GM21526 (cell line): Measurements from ENCODE around the gene SMCO4.

Experiments
- ATAC-seq: cut with Tn5 transposase; IDR thresholded peaks from one replicate; pipeline ENCODE4 v1.9.1; 2021; ENCODE audit warnings: moderate library complexity; ENCODE audit not compliant: unreplicated experiment, low FRiP score

SMCO4 gene

DNA sequence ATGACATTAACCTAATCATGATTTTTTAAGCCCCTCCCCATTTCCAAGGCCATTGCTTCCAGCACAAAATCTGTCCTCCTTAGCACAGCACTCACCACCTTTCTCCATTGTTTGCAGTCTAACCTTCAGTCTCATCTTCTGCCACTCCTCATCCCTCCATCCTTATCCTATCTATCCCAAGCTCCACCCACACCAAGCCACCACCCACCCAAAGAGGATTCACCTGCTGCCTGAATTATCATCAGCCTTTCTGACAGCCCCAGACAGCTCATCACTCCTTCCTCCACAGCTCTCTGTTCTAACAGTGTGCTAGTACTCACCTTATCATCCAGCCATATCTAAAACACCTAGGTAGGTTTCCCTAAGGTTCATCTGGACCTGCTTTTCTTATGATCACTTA is 20.7 kb upstream of the SMCO4 start:
- ATAC-seq = no peak

DNA sequence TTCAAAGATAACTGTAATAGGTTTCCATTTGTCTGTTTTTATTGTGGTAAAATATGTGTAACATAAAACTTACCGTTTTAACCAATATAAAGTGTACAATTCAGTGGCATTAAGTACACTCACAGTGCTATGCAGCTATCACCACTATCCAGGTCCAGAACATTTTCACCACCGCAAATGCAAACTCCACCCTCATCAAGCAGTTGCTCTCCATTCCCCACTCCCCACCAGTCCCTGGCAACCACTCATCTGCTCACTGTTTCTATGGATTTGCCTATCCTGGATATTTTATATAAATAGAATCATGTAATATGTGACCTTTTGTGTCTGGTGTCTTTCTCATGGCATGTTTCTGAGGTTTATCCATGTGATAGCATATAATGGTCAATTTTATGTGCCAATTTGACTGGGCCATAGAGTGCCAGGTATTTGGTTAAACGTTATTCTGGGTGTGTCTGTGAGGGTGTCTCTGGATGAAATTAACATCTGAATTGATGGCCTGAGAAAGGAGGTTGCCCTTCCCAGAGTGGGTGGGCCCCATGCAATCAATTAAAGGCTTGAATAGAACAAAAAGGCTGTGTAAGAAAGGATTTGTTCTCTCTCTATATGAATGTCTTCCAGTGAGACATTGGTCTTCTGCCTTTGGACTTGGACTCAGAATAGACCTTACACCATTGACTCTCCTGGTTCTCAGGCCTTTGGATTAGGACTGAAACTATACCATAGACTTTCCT is 17.2 kb upstream of the SMCO4 start:
- no peak for ATAC-seq

GRCh38 chr11:93559681-93560080 is 16.5 kb upstream of the SMCO4 start:
- no peak for ATAC-seq

DNA sequence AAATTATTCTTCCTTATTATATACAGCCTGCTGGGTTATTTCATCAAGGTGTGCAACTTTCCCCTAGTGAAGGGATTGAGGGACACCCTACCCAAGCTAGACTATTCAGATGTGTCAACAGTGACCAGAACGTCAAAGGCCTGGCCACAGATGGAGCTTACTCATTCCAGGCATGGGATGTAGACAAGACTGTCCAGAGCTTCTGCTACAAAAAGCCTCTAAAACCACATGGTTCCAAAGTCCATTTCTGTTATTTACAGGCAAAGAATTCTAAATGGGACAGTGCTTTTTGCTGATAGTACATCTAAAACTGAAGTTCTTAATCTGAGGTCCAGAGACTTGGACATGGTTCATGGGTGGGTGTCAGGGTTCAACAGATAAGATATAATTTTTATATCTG is 9.7 kb upstream of the SMCO4 start:
- ATAC-seq = no peak

DNA sequence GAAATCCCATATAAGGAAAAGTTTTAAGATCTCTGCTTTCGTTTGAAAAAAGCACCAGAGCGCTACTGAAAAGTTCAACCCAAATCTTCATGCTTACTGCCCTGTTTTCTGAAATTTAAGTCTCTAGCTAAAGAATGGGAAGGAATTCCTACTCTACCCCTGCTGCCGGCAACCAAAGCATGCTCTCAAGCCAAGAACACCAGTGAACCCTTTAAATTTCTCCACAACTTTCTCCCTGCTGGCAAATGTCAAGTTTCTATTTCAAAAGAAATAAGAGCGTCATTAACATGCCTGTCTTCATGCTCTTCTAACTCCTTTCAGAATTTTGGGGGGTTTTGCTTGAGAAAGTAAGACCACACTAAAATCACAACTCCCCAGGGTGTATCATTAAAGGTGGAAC is 6.8 kb upstream of the SMCO4 start:
- ATAC-seq = no peak

- ATAC-seq = no peak
These were observed 5.6 kb upstream of the SMCO4 start for GRCh38 chr11:93548679-93549319.

- ATAC-seq = no peak
These were observed 4.6 kb upstream of the SMCO4 start for GRCh38 chr11:93547773-93548172.

DNA sequence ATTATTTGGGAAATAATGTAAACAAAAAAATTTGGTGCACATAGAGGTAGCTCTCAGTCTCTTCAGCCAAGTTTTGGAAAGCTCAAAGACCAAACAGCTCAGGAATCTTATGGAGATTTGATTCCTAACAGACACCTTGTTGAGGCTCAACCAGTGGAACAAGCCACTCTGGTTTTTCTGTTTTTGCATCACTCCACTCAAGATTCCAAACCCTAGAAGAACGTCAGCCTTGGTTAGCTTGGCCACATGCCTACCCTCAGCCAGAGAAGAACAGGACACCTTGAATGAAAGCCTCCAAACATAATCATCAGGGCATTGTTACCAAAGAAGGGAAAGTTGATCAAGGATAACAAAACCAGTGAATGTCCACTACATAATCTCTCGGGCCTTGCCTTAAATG is 3.8 kb upstream of the SMCO4 start:
- no peak for ATAC-seq

- no peak for ATAC-seq
These were observed 2.4 kb upstream of the SMCO4 start for GRCh38 chr11:93545566-93545965.

GRCh38 chr11:93542811-93543229 is 371 bp downstream of the SMCO4 start:
- ATAC-seq = no peak

GRCh38 chr11:93541884-93542810 is 1.0 kb downstream of the SMCO4 start:
- peak; percentile 61 for ATAC-seq

DNA sequence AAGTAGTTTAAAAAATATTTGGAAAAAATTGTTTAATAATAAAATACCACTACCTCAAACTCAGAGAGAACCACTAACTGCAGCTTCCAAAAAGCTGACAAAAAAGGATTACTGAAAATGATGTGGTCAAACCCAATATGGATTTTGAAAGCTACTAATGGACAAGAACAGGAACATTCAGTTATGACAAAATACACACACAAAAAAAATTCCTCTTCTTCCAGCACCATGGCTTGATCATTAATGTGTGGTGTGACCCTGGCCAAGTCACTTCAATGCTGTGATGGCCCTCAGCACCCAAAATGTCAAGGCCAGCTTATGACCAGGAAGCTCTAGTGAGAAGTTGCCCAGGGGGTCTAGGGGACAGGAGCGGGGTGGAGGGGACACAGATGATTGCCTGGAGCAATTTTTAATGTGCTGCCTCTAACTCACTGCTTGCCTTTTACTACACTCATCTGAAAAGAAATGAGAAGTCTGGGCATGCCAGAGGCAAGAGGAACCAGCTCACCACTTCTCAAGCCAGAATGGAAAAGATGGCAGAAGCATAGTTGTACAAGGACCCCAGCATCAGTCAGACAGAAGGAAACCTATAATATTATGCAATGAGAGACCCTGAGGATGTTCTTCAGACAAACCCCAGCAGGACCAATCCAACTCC is 2.2 kb downstream of the SMCO4 start:
- ATAC-seq = no peak

GRCh38 chr11:93540337-93540736 is 2.9 kb downstream of the SMCO4 start:
- no peak for ATAC-seq

- no peak for ATAC-seq
These were observed 5.4 kb downstream of the SMCO4 start for GRCh38 chr11:93537767-93538261.

GRCh38 chr11:93537049-93537448 is 6.1 kb downstream of the SMCO4 start:
- no peak for ATAC-seq

- no peak for ATAC-seq
These were observed 6.9 kb downstream of the SMCO4 start for GRCh38 chr11:93536101-93536861.

DNA sequence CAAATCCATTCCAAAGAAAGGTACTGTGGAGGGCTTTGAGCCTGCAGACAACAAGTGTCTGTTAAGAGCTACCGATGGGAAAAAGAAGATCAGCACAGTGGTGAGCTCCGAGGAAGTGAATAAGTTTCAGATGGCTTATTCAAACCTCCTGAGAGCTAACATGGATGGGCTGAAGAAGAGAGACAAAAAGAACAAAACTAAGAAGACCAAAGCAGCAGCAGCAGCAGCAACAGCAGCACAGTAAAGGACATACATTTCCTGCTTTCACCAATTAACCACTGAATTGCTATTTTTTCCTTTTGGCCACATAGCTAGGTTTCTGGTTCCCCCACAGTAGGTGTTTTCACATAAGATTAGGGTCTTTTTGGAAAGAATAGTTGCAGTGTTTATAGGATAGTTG is 7.6 kb downstream of the SMCO4 start:
- peak; percentile 45 for ATAC-seq

DNA sequence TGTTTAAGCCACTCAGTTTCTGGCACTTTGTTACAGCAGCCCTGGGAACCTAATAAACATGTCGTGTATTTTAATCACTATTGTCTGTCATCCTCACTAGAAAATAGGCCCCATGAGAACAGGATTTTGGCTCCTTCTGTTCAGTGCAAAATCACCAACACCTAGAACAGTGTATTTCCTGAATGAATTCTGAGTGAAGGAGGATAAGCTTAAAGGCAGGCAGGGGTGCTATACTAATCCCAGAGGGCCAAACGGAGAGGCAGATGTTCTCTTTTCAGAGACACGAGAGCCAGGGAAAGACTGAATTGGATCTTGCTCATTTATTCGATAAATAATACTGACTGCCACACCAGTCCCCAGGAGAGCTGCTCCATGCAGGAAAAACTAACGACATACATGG is 10.4 kb downstream of the SMCO4 start:
- no peak for ATAC-seq

- no peak for ATAC-seq
These were observed 10.9 kb downstream of the SMCO4 start for GRCh38 chr11:93532281-93532789.

GRCh38 chr11:93530468-93530826 is 12.7 kb downstream of the SMCO4 start:
- no peak for ATAC-seq
